Measurements from ENCODE around the gene RNF149.

DNA sequence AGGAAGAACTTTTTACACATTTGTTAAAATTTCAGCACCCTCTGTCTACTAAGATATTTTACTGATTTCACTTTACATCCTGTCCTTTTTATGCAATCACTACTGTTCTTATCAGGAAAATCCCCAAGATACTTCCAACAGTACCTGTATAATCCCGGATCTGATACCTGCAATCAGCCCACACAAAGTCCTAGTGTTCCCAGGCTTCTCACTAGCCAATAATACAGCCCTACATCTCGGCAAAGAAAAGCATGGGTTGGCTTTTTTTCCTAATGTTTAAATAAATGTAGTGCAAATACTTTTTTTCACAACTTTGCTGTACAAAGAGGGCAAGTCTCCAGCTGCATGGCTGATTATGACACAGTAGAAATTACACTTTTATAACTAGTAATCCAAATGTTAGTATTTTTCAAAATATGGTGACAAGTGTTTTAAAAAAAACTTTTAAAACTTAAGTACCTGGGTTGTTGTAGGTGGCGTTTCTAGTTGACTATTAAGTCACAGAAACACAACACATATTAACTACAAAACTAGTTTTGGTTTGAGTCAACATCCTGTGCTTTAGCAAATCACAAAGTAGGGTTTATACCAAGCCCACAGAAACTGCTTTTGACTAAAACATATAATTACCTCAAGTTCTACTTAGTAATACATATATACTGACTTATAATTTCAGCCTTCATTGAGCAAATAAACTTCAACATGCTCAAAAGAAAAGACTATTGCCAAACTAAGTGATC lies 36.3 kb downstream of the RNF149 start:
- TF ChIP-seq, protein P1, sequence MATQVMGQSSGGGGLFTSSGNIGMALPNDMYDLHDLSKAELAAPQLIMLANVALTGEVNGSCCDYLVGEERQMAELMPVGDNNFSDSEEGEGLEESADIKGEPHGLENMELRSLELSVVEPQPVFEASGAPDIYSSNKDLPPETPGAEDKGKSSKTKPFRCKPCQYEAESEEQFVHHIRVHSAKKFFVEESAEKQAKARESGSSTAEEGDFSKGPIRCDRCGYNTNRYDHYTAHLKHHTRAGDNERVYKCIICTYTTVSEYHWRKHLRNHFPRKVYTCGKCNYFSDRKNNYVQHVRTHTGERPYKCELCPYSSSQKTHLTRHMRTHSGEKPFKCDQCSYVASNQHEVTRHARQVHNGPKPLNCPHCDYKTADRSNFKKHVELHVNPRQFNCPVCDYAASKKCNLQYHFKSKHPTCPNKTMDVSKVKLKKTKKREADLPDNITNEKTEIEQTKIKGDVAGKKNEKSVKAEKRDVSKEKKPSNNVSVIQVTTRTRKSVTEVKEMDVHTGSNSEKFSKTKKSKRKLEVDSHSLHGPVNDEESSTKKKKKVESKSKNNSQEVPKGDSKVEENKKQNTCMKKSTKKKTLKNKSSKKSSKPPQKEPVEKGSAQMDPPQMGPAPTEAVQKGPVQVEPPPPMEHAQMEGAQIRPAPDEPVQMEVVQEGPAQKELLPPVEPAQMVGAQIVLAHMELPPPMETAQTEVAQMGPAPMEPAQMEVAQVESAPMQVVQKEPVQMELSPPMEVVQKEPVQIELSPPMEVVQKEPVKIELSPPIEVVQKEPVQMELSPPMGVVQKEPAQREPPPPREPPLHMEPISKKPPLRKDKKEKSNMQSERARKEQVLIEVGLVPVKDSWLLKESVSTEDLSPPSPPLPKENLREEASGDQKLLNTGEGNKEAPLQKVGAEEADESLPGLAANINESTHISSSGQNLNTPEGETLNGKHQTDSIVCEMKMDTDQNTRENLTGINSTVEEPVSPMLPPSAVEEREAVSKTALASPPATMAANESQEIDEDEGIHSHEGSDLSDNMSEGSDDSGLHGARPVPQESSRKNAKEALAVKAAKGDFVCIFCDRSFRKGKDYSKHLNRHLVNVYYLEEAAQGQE (IDR thresholded peaks at IDR 0.05; ENCODE audit: borderline replicate concordance) = no peak
- TF ChIP-seq, protein P1 (CRISPR knock-in tag; IDR thresholded peaks at IDR 0.05; ENCODE audit: low read depth) = no peak
- TF ChIP-seq, protein P2, sequence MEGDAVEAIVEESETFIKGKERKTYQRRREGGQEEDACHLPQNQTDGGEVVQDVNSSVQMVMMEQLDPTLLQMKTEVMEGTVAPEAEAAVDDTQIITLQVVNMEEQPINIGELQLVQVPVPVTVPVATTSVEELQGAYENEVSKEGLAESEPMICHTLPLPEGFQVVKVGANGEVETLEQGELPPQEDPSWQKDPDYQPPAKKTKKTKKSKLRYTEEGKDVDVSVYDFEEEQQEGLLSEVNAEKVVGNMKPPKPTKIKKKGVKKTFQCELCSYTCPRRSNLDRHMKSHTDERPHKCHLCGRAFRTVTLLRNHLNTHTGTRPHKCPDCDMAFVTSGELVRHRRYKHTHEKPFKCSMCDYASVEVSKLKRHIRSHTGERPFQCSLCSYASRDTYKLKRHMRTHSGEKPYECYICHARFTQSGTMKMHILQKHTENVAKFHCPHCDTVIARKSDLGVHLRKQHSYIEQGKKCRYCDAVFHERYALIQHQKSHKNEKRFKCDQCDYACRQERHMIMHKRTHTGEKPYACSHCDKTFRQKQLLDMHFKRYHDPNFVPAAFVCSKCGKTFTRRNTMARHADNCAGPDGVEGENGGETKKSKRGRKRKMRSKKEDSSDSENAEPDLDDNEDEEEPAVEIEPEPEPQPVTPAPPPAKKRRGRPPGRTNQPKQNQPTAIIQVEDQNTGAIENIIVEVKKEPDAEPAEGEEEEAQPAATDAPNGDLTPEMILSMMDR (IDR thresholded peaks at IDR 0.05 in 2 of 3, conservative IDR thresholded peaks at IDR 0.05 in 1 of 3; ENCODE audit: insufficient read depth in 2 of 3, low read depth in 1 of 3, low read length in 3 of 3) = no peak
- TF ChIP-seq, protein P3, sequence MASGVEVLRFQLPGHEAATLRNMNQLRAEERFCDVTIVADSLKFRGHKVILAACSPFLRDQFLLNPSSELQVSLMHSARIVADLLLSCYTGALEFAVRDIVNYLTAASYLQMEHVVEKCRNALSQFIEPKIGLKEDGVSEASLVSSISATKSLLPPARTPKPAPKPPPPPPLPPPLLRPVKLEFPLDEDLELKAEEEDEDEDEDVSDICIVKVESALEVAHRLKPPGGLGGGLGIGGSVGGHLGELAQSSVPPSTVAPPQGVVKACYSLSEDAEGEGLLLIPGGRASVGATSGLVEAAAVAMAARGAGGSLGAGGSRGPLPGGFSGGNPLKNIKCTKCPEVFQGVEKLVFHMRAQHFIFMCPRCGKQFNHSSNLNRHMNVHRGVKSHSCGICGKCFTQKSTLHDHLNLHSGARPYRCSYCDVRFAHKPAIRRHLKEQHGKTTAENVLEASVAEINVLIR (CRISPR knock-in tag; IDR thresholded peaks at IDR 0.05) = no peak
- TF ChIP-seq BDP1 (IDR thresholded peaks at IDR 0.05; ENCODE audit: insufficient read depth, insufficient read length) (no peak), POLR2A (conservative IDR thresholded peaks at IDR 0.05) (no peak), SIX5 (IDR thresholded peaks at IDR 0.05; ENCODE audit: borderline replicate concordance in 1 of 2, insufficient read depth in 1 of 2, low read depth in 1 of 2, low read length in 2 of 2) (no peak), LEF1 (IDR thresholded peaks at IDR 0.05) (no peak), ZBTB7A (IDR thresholded peaks at IDR 0.05; ENCODE audit: borderline replicate concordance, control insufficient read depth, low read depth, low read length) (no peak), ETV6 (IDR thresholded peaks at IDR 0.05; ENCODE audit: borderline replicate concordance in 1 of 2, low read depth in 2 of 2, low read length in 1 of 2) (no peak), ETV6 (CRISPR knock-in tag; IDR thresholded peaks at IDR 0.05; ENCODE audit: borderline replicate concordance) (no peak), NR3C1 (CRISPR knock-in tag; IDR thresholded peaks at IDR 0.05) (no peak), ZNF23 (CRISPR knock-in tag; IDR thresholded peaks at IDR 0.05) (no peak), MTA1 (IDR thresholded peaks at IDR 0.05; ENCODE audit: borderline replicate concordance) (no peak)
- TF ChIP-seq, protein P4, sequence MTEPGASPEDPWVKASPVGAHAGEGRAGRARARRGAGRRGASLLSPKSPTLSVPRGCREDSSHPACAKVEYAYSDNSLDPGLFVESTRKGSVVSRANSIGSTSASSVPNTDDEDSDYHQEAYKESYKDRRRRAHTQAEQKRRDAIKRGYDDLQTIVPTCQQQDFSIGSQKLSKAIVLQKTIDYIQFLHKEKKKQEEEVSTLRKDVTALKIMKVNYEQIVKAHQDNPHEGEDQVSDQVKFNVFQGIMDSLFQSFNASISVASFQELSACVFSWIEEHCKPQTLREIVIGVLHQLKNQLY (CRISPR knock-in tag; conservative IDR thresholded peaks at IDR 0.05) = no peak
